Muscle of arm (tissue), 12 donors: Measurements from ENCODE around the gene ITCH. TPM values are rescaled to one million over a fixed set of nuclear protein-coding genes. Genes with fewer than 3 reads are reported as not detected.
A peak's percentile ranks its signal among the peaks of the same experiment; 100 is the strongest.
"Not testable (repeated sequence)": the region's sequence is repeated elsewhere in the genome, so short reads cannot be mapped to it uniquely, and the experiment has no call there.

Source experiments
- DNase-seq: peaks from one replicate; pipeline ENCODE4 v3.0.0-alpha.2; 2013
- polyA plus RNA-seq, 12 donors: library from polyadenylated mRNA; unstranded; fragments of 120-200 nt; gene quantifications; one replicate each; pipeline ENCODE4 v1.2.1, GENCODE V29; 2013; ENCODE audit not compliant: insufficient read length in 12 of 12

The ITCH gene
- polyA plus RNA-seq, 12 donors: 13.1 to 38.0 (median 31.3) TPM; not detected in 1

GRCh38 chr20:34452281-34452982 lies 89.4 kb downstream of the ITCH start:
- DNase-seq: no peak

- no peak for DNase-seq
Measured at GRCh38 chr20:34458631-34459030, 95.6 kb downstream of the ITCH start.

GRCh38 chr20:34459209-34459897 lies 96.3 kb downstream of the ITCH start:
- DNase-seq: no peak

GRCh38 chr20:34461779-34462087 lies 98.7 kb downstream of the ITCH start:
- DNase-seq: no peak

- DNase-seq: no peak
Measured at GRCh38 chr20:34468951-34469350, 105.9 kb downstream of the ITCH start.

GRCh38 chr20:34472246-34472925 lies 109.3 kb downstream of the ITCH start:
- peak; percentile 32 for DNase-seq

GRCh38 chr20:34473262-34473883 lies 110.3 kb downstream of the ITCH start:
- peak; percentile 10 for DNase-seq

- DNase-seq: peak; percentile 25
Measured at GRCh38 chr20:34475979-34476736, 113.1 kb downstream of the ITCH start.

GRCh38 chr20:34479627-34480026 lies 116.6 kb downstream of the ITCH start:
- no peak for DNase-seq

- not testable (repeated sequence) for DNase-seq
Measured at GRCh38 chr20:34482154-34482553, 119.1 kb downstream of the ITCH start.

GRCh38 chr20:34483585-34484220 lies 120.6 kb downstream of the ITCH start:
- not testable (repeated sequence) for DNase-seq

GRCh38 chr20:34485068-34485634 lies 122.1 kb downstream of the ITCH start:
- DNase-seq: no peak

GRCh38 chr20:34491226-34491931 lies 128.3 kb downstream of the ITCH start:
- DNase-seq: no peak

GRCh38 chr20:34491932-34492509 lies 128.9 kb downstream of the ITCH start:
- no peak for DNase-seq

GRCh38 chr20:34493646-34494045 lies 130.6 kb downstream of the ITCH start:
- no peak for DNase-seq

GRCh38 chr20:34495307-34495706 lies 132.2 kb downstream of the ITCH start:
- DNase-seq: no peak

GRCh38 chr20:34495916-34496315 lies 132.8 kb downstream of the ITCH start:
- DNase-seq: no peak

GRCh38 chr20:34497596-34497995 lies 134.5 kb downstream of the ITCH start:
- DNase-seq: not testable (repeated sequence)

- no peak for DNase-seq
Measured at GRCh38 chr20:34500823-34501222, 137.8 kb downstream of the ITCH start.

GRCh38 chr20:34506480-34506879 lies 143.4 kb downstream of the ITCH start:
- no peak for DNase-seq
